OCI-LY7 (cell line): ENCODE results near the gene GZMM. TPM values are rescaled to one million over a fixed set of nuclear protein-coding genes. Genes with fewer than 3 reads are reported as not detected.

Experiments
- BruUV-seq: library from RNA; stranded (reverse); fragments of 400-500 nt; replicated peaks from 2 replicates; lab custom pipeline; 2021; lab: Mats Ljungman, UMichigan
- CTCF ChIA-PET: fragments of 300-600 bp; sonication (Branson Sonifier 250); formaldehyde crosslinking; loops from one replicate; lab custom pipeline; 2022; ENCODE audit warnings: antibody characterized with exemption; ENCODE audit not compliant: unreplicated experiment; lab: Charles Lee
- POLR2A ChIA-PET: fragments of 300-600 bp; sonication (Branson Sonifier 250); formaldehyde crosslinking; loops from one replicate; lab custom pipeline; 2022; ENCODE audit warnings: antibody characterized with exemption; lab: Charles Lee
- DNase-seq: peaks from one replicate; pipeline ENCODE4 v3.0.0-alpha.2; 2015; ENCODE audit warnings: low spot score
- H2AFZ ChIP-seq: fragments of 200-600 bp; sonication (generic), shearing (Covaris generic); 2 replicates; pipeline ENCODE4 v1.6.1; 2014; ENCODE audit warnings: mild to moderate bottlenecking, antibody characterized with exemption, low read length, moderate library complexity
- H3K27ac ChIP-seq: fragments of 200-600 bp; sonication (generic); 2 replicates; pipeline ENCODE4 v1.5.1; 2014; ENCODE audit warnings: mixed run types, low read depth, mild to moderate bottlenecking, moderate library complexity, low read length, inconsistent platforms; ENCODE audit not compliant: poor library complexity, severe bottlenecking
- H3K36me3 ChIP-seq: fragments of 200-600 bp; sonication (generic); 2 replicates; pipeline ENCODE4 v1.6.1; 2014; ENCODE audit warnings: mild to moderate bottlenecking, antibody characterized with exemption, low read length, moderate library complexity, mixed read lengths; ENCODE audit not compliant: insufficient read depth
- H3K4me1 ChIP-seq: fragments of 200-600 bp; sonication (generic); 2 replicates; pipeline ENCODE4 v1.5.1; 2014; ENCODE audit warnings: mild to moderate bottlenecking, low read length; ENCODE audit not compliant: insufficient read depth, poor library complexity, severe bottlenecking
- H3K4me2 ChIP-seq: fragments of 200-600 bp; sonication (generic); 2 replicates; pipeline ENCODE4 v1.6.1; 2014; ENCODE audit warnings: mild to moderate bottlenecking, low read length
- H3K4me3 ChIP-seq: fragments of 200-600 bp; sonication (generic); 2 replicates; pipeline ENCODE4 v1.5.1; 2014; ENCODE audit warnings: mild to moderate bottlenecking, low read depth, low read length; ENCODE audit not compliant: poor library complexity, severe bottlenecking
- H3K79me2 ChIP-seq: fragments of 200-600 bp; sonication (generic); 2 replicates; pipeline ENCODE4 v1.6.1; 2016; ENCODE audit warnings: low read depth, mild to moderate bottlenecking, low read length, moderate library complexity, mixed read lengths; ENCODE audit not compliant: insufficient read depth
- H3K9me2 ChIP-seq: fragments of 200-600 bp; sonication (generic); 2 replicates; pipeline ENCODE4 v1.6.1; 2016; ENCODE audit warnings: mild to moderate bottlenecking, low read length, mixed read lengths; ENCODE audit not compliant: insufficient read depth
- H3K9me3 ChIP-seq: fragments of 200-600 bp; sonication (generic); 2 replicates; pipeline ENCODE4 v1.6.1; 2014; ENCODE audit warnings: mild to moderate bottlenecking, mixed run types, low read length, mixed read lengths
- H4K20me1 ChIP-seq: fragments of 200-600 bp; sonication (generic); 2 replicates; pipeline ENCODE4 v1.6.1; 2014; ENCODE audit warnings: mild to moderate bottlenecking, antibody characterized with exemption, low read length, moderate library complexity, mixed read lengths; ENCODE audit not compliant: insufficient read depth
- EZH2phosphoT487 ChIP-seq: fragments of 200-600 bp; sonication (generic); IDR thresholded peaks from 2 replicates; pipeline ENCODE4 v1.6.1; 2018; ENCODE audit warnings: low read depth, borderline replicate concordance, mild to moderate bottlenecking, mixed run types, antibody characterized with exemption, low read length, moderate library complexity, mixed read lengths
- intact Hi-C: fragments of 100-400 bp; cut with micrococcal nuclease; formaldehyde crosslinking; loops from one replicate; pipeline ENCODE4 v1.10.0; 2022; ENCODE audit not compliant: unreplicated experiment
- total RNA-seq, 2 experiments: library from RNA; depleted of rRNA in 1 of 2; stranded (reverse); fragments of >200 nt in 1 of 2; shearing (Covaris generic) in 1 of 2; gene quantifications; 2 replicates each; pipeline ENCODE4 v1.2.3, GENCODE V29; 2014 to 2022
- TF ChIP-seq, protein P1 (sequence below): fragments of 200-600 bp; sonication (generic); conservative IDR thresholded peaks from 2 replicates; pipeline ENCODE4 v1.5.1; 2014; ENCODE audit warnings: mild to moderate bottlenecking, antibody characterized with exemption, low read length, moderate library complexity, mixed read lengths

The GZMM gene
- total RNA-seq, 2 experiments from 2014 or later = not detected

DNA sequence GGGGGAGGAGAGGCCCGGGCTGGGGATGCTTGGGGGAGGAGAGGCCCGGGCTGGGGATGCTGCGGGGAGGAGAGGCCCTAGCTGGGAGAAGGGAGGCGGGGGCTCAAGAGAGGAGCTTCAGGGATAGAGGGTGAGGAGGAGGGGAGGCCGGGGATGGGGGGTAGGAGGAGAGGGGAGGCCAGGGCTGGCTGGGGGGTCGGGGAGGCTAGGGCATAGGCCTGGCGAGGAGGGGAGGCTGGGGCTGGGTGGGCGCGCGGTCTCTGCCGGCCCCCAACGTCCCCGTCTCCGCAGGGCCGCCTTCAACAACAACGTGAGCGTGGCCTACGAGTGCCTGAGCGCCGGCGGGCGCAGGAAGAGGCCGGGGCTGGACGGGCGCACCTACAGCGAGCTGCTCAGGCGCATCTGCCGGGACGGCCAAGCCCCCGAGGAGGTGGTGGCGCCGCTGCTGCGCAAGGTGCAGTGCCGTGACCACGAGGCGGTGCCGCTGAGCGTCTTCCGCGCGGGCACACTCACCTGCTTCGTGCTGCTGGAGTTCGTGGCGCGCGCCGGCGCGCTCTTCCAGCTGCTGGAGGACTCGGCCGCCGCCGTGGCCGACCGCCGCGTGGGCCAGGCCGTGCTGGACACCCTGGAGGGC is 25.1 kb upstream of the GZMM start:
- Histone ChIP-seq H3K9me3 (no peaks in the 10 kb centered on the region), H2AFZ (no peak overlapping the region), H3K4me2 (no peak overlapping the region), H3K79me2 (no peaks in the 10 kb centered on the region), H3K4me1 (no peaks in the 10 kb centered on the region), H3K4me3 (no peak overlapping the region), H4K20me1 (no peaks in the 10 kb centered on the region), H3K27ac (no peak overlapping the region), H3K36me3 (peaks cover 8% of the 10 kb centered on the region), H3K9me2 (no peaks in the 10 kb centered on the region)
- TF ChIP-seq EZH2phosphoT487 = no peak
- TF ChIP-seq, protein P1, sequence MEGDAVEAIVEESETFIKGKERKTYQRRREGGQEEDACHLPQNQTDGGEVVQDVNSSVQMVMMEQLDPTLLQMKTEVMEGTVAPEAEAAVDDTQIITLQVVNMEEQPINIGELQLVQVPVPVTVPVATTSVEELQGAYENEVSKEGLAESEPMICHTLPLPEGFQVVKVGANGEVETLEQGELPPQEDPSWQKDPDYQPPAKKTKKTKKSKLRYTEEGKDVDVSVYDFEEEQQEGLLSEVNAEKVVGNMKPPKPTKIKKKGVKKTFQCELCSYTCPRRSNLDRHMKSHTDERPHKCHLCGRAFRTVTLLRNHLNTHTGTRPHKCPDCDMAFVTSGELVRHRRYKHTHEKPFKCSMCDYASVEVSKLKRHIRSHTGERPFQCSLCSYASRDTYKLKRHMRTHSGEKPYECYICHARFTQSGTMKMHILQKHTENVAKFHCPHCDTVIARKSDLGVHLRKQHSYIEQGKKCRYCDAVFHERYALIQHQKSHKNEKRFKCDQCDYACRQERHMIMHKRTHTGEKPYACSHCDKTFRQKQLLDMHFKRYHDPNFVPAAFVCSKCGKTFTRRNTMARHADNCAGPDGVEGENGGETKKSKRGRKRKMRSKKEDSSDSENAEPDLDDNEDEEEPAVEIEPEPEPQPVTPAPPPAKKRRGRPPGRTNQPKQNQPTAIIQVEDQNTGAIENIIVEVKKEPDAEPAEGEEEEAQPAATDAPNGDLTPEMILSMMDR = no peak
- DNase-seq = no peak
- no TSS peak for BruUV-seq
- POLR2A ChIA-PET = no interaction called here
- intact Hi-C loops = no loop called here
- CTCF ChIA-PET = no interaction called here

DNA sequence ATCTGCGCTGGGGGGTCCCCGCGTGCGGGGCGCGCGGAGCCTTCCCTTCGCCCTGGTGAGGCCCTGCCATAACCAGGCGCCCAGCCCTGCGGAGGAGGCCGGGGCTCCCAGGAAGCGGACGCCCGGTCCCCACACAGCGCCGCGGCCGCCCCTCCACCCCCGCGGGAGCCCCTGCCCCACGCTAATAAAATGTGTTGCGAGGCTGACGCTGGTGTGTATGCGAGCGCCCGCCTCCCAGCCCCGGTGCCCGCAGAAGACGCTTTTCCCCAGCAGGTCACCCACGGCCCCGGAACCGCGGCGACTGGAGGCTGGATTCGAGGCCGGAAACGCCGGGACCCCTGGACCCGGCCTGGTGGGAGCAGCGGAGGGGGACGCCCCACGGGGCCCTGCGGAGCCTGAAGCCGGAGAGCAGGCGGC is 24.4 kb upstream of the GZMM start:
- Histone ChIP-seq H3K36me3 (peaks cover under 1% of the 10 kb centered on the region; the same call in 1 of the 2 replicates), H3K4me1 (no peaks in the 10 kb centered on the region), H3K27ac (no peak overlapping the region), H2AFZ (no peak overlapping the region), H3K4me2 (no peak overlapping the region), H4K20me1 (no peaks in the 10 kb centered on the region), H3K9me3 (no peaks in the 10 kb centered on the region), H3K4me3 (no peak overlapping the region), H3K79me2 (no peaks in the 10 kb centered on the region), H3K9me2 (no peaks in the 10 kb centered on the region)
- intact Hi-C loops = no loop called here
- ChIA-PET CTCF (no interaction called here), POLR2A (no interaction called here)
- no peak for TF ChIP-seq EZH2phosphoT487
- TF ChIP-seq, protein P1 = no peak
- DNase-seq = no peak
- BruUV-seq = no TSS peak

DNA sequence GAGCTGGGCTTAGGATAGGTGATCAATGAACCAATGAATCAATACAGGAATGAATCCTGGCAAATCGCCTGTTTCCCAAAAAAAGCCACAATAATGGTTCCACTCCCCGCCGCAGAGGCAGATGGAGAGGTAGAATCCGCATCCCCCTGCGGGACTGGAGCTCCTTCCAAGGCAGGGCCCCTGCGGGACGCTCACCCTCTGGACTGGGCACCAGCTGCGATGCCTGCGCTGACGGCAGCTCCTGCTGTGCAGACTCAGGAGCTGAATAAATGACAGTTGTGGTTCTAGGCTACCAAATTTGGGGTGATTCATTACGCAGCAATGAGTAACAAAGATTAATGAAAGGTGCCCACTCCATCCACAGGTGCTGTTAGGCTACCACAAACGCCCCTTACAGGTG is 21.1 kb upstream of the GZMM start:
- H4K20me1 ChIP-seq = no peaks in the 10 kb centered on the region
- no peaks in the 10 kb centered on the region for H3K79me2 ChIP-seq
- no peak overlapping the region for H3K27ac ChIP-seq
- intact Hi-C loops = no loop called here
- no TSS peak for BruUV-seq
- no peak for DNase-seq
- no peaks in the 10 kb centered on the region for H3K36me3 ChIP-seq
- H3K4me2 ChIP-seq = no peak overlapping the region
- POLR2A ChIA-PET = no interaction called here
- CTCF ChIA-PET = no interaction called here
- no peaks in the 10 kb centered on the region for H3K9me2 ChIP-seq
- H2AFZ ChIP-seq = no peak overlapping the region
- H3K4me1 ChIP-seq = no peaks in the 10 kb centered on the region
- H3K4me3 ChIP-seq = no peak overlapping the region
- TF ChIP-seq EZH2phosphoT487 = no peak
- TF ChIP-seq, protein P1 = no peak
- H3K9me3 ChIP-seq = no peaks in the 10 kb centered on the region
